Measurements from ENCODE around the gene C2CD2.
"Not testable (repeated sequence)": the region's sequence is repeated elsewhere in the genome, so short reads cannot be mapped to it uniquely, and the experiment has no call there.

Gene C2CD2

DNA sequence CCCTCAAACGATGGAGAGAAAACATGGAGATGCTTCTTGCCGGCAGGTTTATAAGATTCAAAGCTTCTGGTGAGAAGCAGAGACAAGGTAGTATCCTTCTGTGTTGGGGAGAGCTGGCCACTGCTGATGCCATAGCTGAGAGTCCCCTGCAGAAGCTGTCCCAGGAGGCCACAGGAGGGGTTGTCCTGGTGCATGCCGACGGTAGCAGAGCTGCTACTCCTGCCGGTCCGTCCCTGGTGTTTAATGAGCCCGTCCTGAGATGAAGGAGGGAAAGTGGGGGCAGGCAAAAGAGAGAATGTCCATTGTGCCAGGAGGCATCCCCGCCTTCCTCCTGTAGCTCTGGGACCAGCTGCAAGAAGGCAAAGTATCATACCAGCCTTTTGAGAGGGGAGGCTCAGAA is 10.4 kb upstream of the C2CD2 start:
- TF ChIP-seq, protein P1, sequence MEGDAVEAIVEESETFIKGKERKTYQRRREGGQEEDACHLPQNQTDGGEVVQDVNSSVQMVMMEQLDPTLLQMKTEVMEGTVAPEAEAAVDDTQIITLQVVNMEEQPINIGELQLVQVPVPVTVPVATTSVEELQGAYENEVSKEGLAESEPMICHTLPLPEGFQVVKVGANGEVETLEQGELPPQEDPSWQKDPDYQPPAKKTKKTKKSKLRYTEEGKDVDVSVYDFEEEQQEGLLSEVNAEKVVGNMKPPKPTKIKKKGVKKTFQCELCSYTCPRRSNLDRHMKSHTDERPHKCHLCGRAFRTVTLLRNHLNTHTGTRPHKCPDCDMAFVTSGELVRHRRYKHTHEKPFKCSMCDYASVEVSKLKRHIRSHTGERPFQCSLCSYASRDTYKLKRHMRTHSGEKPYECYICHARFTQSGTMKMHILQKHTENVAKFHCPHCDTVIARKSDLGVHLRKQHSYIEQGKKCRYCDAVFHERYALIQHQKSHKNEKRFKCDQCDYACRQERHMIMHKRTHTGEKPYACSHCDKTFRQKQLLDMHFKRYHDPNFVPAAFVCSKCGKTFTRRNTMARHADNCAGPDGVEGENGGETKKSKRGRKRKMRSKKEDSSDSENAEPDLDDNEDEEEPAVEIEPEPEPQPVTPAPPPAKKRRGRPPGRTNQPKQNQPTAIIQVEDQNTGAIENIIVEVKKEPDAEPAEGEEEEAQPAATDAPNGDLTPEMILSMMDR (conservative IDR thresholded peaks at IDR 0.05; ENCODE audit: low read depth, low read length) = no peak
- H3K4me3 ChIP-seq (ENCODE audit: low read depth, low read length) = no peak overlapping the region
- no peak for DNase-seq (ENCODE audit: low read depth)

DNA sequence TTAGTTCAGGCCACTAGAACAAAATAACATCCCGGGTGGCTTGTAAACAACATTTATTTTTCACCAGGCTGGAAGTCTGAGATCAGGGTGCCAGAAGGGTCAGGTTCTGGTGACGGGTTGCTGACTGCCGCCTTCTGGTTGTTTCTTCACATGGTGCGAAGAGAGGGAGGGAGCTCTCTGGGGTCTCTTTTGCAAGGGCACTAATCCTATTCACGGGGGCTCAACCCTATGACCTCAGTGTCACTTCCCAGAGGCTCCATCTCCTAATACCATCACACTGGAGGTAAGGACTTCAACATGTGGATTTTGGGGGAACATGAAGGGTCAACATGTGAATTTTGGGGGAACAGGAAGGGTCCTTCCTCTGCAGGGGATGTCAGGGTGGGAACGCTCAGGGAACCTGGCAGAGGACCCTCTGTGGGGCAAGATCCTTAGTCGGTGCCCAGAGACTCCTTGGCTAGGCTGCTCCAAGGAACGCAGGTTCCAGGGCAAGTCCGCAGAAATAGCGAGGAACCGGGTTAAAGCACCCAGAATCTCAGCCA is 8.7 kb upstream of the C2CD2 start:
- TF ChIP-seq, protein P1 (conservative IDR thresholded peaks at IDR 0.05; ENCODE audit: low read depth, low read length) = no peak
- DNase-seq (ENCODE audit: low read depth) = no peak
- no peak overlapping the region for H3K4me3 ChIP-seq (ENCODE audit: low read depth, low read length)

DNA sequence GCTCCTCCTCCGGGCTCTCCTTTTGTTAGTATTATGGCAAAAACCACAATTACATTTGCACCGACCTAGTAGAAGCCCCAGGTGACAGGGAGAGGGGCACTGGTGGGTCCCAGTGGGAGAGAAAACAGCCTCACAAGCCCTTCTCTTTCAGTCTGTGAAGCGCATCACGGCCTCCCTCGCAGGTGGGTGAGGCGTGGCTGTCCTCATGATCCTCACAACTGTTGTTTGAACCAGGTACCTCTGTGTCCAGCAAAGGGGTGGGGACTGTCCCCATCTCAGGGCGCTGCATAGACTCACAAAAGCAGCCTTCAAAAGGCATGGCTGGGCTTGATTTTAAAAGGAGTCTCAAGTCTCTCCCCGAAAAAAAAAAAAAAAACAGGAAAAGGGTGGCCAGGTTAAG is 7.9 kb upstream of the C2CD2 start:
- H3K4me3 ChIP-seq (ENCODE audit: low read depth, low read length) = no peak overlapping the region
- DNase-seq (ENCODE audit: low read depth) = no peak
- TF ChIP-seq, protein P1 (conservative IDR thresholded peaks at IDR 0.05; ENCODE audit: low read depth, low read length) = no peak

DNA sequence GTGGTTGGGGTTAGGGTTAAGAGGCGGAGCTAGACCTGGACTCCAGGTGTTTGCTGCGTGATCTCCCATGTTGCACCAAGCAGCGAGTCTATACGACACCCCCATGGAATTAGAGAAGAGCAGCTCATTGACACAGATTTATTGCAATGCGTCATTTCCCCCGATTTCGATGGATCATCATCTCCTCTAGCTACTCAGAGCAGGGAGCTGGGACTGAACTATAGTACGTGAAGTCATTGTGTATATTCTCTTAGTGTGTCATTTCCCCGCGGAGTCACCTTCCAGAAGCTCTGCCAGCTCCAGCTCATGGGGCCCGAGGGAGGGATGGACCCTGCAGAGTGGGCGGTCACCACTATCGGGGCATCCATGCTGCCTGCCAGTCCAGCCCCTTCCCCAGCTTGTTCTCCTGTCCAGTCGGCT is 7.5 kb upstream of the C2CD2 start:
- TF ChIP-seq, protein P1 (conservative IDR thresholded peaks at IDR 0.05; ENCODE audit: low read depth, low read length) = no peak
- no peak for DNase-seq (ENCODE audit: low read depth)

DNA sequence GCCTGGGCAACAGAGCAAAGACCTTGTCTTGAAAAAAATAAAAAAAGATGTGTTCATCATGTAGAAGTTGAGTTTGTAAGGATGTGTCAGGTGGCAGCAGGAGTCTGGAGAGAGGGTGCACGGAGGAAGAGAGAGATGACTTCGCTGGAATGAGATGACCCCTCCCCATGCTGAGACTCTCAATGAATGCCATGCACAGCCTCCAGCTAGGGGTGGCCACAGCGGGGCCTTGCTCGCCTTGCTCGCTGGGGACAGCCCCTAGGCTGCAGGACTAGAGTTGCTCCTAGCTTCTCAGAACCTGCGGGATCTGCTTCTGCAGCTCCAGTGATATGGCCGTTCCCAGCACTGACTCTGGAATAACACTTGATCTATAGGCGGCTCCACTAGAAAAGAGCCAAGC is 6.6 kb upstream of the C2CD2 start:
- TF ChIP-seq, protein P1 (conservative IDR thresholded peaks at IDR 0.05; ENCODE audit: low read depth, low read length) = no peak
- DNase-seq (ENCODE audit: low read depth) = no peak

More for the DNA sequence above, 7.5 kb upstream of the C2CD2 start:
- no peak overlapping the region for H3K4me3 ChIP-seq (ENCODE audit: low read depth, low read length)

DNA sequence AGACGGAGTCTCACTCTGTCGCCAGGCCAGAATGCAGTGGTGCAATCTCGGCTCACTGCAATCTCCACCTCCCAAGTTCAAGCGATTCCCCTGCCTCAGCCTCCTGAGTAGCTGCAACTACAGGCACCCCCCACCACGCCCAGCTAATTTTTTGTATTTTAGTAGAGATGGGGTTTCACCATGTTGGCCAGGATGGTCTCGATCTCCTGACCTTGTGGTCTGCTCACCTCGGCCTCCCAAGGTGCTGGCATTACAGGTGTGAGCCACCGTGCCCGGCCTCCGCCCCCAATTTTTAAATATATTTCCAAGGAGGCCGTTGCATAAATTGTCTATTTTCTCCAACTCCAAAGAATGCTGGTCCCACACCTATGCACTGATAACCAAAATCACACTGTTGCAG is 5.9 kb upstream of the C2CD2 start:
- DNase-seq (ENCODE audit: low read depth); H3K4me3 ChIP-seq (ENCODE audit: low read depth, low read length): not testable (repeated sequence)

More for the DNA sequence above, 6.6 kb upstream of the C2CD2 start:
- H3K4me3 ChIP-seq (ENCODE audit: low read depth, low read length) = no peak overlapping the region

DNA sequence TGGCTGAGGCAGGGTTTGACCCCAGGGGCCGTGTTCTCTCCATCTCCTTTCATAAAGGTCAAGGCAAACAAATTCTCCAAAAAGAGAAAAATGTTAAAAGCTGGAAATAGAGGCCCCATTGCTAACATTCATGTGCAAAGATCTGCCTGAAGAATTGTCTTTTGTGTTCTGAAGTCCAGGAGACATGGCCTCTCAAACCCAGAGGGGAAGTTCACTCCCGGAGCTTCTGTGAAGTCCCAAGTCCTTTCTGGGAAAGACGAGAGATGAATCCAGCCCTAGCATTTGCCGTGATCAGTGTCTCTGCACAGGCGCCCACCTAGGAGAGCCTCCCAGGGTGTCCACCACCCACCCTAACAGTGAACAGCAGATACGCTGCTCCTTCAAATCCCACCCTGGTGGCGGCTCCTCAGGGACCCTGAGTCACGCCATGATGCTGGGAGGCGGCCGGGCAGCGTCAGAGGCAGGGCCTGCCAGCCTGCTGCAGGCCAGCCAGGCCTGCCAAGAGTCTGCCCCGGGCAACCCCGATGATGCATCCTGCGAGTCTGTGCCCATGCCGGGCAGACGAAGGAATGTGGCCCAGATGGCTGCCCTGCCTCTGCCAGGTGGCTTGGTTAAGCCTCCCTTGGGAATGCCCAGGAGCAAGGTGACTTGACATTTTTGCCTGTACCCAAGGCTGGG is 5.2 kb upstream of the C2CD2 start:
- no peak overlapping the region for H3K4me3 ChIP-seq (ENCODE audit: low read depth, low read length)
- DNase-seq (ENCODE audit: low read depth) = no peak
- TF ChIP-seq, protein P1 (conservative IDR thresholded peaks at IDR 0.05; ENCODE audit: low read depth, low read length) = no peak

Data from choroid plexus epithelial cell (primary cell).